Glomerular endothelial cell (primary cell): ENCODE results near the gene ZNF385D. TPM values are rescaled to one million over a fixed set of nuclear protein-coding genes. Genes with fewer than 3 reads are reported as not detected.
A peak's percentile ranks its signal among the peaks of the same experiment; 100 is the strongest.
"Not testable (repeated sequence)": the region's sequence is repeated elsewhere in the genome, so short reads cannot be mapped to it uniquely, and the experiment has no call there.

ENCODE experiments used
- DNase-seq: peaks from one replicate; pipeline ENCODE4 v3.0.0-alpha.2; 2011; ENCODE audit warnings: low read depth, low spot score; ENCODE audit errors: extremely low read depth
- total RNA-seq: library from RNA; depleted of rRNA; stranded (reverse); fragments of >200 nt; gene quantifications from 2 replicates; pipeline ENCODE4 v1.2.3, GENCODE V29; 2015

ZNF385D gene
- total RNA-seq, 1 donor from 2014 or later = 3.7 TPM

DNA sequence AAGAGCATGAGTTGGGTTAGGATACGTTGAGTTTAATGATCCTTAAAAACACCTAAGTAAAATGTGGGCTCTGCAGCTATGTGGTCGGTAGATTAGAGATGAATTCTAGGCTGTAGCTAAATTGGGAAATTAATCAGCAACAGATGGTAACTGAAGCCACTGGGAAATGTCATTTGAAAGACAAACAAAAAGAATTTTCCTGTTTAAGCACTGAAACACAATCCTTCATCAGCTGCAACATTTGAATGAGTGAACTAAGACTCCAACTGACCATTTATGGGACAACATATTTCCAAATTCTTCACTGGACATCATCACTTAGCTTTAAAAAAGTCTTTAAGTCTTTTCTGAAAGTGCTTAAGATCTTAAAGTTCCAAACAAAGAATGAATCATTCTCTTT is 226.9 kb downstream of the ZNF385D start:
- no peak for DNase-seq

DNA sequence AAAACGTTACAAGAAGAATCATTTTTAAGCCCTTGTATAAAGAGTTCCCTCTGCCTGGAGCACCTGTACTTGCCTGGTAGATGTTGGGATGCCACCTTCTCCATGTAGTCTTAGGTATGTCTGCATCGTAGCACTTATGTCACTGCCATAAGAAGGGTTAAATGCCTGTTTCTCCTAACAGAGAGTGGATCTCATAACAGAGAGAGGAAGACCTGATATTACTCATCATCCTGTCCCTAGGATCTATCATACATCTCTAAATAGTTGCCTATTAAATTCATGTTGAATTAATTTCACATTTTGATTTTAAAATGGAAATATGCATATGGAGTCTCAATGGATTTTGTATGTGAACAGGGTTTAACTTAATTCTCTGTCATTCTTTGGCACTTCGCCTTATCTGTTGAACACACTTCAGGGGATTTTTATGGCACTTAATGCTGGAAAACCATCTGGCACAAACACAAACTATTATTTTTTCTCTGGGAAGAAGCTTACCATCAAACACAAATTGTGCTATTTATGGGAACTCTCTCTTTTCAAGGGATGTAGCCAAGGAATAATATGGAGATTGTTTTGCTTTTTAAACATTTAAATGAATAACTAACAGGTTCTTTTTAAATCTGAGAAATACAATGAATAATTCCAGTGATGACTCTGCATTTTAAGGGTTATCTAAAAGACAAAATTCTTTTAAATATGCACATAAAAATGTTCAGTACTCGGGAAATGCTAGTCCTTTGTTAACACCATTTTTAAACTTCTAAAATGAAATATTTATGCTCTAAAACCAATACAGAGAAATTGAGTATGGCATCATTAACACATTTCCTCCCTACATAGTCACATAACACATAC is 230.7 kb downstream of the ZNF385D start:
- no peak for DNase-seq

DNA sequence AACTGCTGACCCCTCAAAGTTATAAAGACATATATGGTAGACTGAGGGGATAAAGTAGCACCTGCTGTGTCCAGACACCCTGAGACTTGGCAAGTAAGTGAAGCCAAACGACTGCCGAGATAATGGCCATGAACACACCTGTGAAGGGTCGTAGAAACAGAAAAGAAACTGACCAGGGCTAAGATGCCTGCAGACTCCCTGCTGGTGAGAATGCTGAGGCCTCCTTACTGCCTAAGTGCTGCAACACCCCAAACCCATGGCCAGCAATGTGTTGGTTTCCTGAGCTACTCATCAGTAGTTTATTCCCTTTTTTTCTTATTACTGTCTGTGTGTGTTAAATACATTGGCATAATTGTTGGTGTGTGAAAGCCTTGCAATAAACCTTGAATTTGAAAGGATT is 233.8 kb downstream of the ZNF385D start:
- DNase-seq = no peak

DNA sequence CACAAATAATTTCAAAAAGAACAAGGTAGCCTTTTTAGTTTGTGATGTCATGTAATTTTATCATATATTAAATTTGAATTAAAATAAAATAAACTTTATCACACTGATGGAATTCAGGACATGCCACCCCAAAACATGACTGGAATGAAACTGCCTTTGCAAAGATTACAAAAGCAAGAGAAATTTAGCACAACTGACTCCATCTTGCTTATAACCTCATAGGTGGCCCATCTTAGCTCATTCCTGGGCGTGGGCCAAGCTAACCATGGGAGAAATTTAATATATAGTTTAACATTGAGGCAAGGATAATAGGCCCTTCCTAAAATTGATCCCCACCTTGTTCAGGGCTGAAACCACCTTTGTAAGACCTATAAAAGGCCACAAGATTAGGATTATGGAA is 235.6 kb downstream of the ZNF385D start:
- no peak for DNase-seq

DNA sequence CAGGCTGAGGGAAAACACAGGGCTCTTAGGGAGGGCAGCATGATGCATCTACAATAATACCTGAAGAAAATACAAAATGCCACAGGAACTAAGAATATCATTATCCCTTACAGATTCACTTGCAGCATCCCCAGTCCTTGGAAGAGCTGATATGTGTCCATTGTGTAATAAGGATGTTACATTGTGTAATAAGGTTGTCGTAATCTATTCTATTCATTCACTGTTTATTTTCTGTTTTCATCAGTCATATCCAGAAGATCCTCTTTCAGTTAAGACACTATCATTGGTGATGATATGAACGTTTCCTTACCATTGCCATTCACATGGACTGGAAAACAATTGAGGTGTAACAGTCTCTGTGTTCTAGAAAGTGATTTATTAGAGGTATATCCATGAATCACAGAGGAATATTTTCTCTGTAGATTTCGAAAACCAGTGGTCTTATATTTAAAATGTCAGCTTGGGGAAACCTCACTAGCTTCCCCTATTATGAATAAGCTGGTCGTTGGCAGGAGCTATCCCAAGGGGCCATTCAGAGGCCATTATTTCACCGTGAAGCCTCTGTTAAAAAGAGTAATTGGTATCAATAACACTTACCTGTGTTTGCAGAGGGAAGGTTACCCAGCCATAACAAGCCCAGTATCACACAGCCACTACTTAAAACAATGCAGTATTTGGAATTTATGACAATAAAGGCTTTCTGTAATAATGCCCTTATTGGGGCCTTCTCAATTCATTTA is 241.1 kb downstream of the ZNF385D start:
- no peak for DNase-seq

DNA sequence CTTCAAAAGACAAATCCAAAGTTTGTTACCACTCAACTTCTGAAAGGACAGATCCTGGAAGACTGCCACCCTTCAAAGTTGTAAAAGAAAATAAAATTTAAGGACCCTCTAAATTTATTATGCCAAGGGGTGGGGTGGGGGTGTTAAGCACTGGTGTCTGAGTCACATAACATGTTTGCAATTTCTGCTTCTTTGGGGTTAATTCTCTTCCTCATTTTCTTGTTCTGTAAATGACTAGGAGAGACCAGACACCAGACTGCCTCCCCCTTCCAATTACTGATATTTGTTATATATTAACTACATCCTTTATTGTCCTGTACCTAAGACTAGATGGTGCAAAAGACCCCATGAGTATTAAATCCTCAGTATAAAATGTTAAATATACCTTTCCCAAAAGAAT is 242.8 kb downstream of the ZNF385D start:
- DNase-seq = no peak

DNA sequence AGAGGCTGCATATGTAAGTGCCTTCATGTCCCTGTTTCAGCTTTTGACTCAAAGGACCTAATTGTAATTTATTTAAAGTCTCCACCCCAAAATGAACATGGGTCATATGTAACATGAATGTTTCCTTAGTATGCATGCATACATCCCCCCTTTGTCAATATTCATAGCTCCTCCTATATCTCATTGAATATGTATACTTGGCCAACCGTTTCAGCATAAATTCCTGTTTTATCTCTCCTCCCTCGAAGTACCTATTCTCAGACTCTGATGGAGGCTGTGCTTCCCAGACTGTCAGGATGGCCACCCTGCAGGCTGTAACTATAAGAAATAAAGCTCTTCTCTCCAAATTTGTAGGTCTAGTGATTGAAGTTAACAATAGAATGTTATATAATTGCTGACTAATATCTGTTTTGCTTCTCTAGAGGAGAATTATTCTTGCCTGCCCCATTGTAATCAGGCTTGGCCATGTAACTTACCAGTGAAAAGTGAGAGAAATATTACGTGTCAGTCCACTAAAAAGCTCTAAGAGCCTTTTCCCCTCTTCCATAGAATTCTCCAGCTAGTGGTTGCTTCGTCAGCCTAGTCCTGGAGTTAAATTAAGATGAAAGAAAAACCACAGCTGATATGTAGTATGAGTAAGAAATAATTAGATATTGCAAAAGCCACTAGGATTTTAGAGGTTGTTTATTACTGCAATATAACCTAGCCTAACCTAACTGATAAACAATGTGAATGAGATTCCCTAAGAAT is 245.1 kb downstream of the ZNF385D start:
- no peak for DNase-seq

DNA sequence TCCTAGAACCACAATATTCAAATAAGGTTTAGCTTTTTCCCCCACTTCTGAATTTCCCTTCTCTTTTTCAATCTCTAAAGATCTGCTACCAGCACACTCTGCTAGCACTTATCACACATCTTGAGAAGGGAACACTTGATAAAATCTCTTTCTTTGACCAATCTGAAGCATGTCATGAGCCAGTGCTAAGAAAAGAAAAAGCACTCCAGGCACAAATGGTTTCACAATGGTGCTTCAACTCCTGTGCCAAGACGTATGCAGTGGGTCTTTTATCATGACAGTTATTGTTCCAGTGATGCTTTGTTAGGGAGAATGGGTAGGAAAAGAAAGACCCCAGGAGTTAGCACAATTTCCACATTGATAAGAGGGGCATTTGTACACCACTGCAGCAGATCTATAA is 248.4 kb downstream of the ZNF385D start:
- DNase-seq = no peak

DNA sequence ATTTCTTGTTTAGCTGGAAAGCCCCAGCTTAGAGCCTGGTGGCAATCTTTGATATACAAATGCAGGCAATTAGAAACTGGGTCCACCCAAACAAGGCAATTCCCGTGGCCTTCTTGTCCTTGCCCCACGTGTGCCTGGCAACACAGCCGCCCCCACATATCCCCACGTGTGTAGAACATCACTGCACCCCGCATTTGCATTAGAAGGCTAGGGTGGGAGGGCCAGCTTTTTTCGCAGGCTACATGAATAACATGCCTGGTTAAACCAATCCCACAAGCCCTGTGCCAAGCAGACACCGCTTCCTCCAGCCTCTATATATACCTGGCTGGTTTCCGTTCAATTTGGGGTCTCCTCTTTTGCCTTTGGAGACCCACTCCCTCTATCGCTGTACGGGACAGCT is 250.2 kb downstream of the ZNF385D start:
- no peak for DNase-seq

DNA sequence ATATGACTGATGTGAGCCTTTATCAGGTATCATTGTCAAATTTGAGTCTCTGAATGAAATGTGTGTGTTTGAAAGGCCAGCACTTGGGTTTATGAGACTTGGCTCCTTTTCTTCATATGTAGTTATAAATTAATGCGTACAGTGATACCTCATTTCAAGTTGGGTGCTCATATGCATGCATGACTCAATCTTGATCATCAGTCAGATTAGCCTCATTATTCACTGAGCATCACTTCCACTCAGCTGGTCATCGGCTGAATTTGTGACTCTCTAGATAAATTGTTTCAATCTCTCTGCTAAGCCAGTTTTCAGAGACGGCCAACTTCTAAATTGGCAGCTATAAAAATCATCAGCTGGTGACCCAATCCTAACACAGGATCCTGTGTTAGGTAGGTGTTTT is 260.3 kb downstream of the ZNF385D start:
- not testable (repeated sequence) for DNase-seq

DNA sequence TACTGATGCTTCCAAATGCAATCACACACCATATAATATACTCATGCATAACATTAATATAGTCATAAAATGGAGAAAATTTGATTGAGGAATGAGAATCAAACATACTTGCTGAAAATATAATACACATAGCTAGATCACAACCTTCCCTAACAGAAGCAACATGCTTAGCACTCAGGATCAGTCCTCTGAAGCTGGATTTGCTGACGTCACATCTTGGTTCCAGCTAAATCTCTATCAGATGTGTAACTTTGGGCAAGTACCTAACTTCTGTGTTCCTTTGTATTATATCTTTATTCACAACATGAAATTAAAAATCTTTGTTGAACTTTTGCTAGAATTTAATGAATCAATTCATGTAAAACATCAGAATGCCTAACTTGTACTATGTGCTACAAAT is 263.5 kb downstream of the ZNF385D start:
- DNase-seq = no peak

DNA sequence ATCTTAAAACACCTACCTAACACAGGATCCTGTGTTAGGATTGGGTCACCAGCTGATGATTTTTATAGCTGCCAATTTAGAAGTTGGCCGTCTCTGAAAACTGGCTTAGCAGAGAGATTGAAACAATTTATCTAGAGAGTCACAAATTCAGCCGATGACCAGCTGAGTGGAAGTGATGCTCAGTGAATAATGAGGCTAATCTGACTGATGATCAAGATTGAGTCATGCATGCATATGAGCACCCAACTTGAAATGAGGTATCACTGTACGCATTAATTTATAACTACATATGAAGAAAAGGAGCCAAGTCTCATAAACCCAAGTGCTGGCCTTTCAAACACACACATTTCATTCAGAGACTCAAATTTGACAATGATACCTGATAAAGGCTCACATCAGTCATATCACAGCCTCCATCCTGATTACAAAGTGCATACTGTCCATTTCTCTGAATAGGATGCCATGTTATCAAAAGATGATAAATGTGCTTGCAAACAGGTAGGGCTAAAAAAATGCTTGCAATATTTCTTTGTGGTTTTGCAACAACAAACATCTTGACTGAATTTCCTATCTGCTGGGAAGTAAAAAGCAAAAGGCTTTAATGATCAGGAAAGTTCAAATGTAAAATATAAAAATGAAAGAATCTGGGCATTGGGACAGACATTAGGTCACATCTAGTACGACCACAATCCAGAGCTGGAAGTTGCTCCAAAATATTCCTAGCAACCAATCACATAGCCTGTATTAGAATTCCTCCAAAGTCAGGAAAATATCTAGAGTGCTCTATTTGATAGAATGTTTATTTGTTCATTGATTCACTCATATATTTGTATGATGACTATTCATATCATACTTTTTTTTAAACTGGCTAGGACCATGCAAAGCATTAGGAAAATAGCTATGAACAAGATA is 264.7 kb downstream of the ZNF385D start:
- not testable (repeated sequence) for DNase-seq

DNA sequence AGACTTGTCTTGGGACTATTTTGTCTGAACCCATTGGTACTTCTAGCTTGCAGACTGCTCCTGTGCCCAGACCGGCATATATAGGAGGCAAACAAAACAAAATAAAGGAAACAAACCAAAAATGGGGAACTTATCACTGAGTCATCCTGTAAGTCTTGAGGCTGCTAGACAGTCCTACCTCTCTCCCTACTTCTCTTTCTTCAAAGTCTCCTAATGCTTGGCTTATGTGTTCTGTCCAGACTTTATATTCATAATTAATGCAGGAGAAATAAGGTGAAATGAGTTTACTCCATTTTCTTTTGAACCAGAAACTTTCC is 266.2 kb downstream of the ZNF385D start:
- no peak for DNase-seq

DNA sequence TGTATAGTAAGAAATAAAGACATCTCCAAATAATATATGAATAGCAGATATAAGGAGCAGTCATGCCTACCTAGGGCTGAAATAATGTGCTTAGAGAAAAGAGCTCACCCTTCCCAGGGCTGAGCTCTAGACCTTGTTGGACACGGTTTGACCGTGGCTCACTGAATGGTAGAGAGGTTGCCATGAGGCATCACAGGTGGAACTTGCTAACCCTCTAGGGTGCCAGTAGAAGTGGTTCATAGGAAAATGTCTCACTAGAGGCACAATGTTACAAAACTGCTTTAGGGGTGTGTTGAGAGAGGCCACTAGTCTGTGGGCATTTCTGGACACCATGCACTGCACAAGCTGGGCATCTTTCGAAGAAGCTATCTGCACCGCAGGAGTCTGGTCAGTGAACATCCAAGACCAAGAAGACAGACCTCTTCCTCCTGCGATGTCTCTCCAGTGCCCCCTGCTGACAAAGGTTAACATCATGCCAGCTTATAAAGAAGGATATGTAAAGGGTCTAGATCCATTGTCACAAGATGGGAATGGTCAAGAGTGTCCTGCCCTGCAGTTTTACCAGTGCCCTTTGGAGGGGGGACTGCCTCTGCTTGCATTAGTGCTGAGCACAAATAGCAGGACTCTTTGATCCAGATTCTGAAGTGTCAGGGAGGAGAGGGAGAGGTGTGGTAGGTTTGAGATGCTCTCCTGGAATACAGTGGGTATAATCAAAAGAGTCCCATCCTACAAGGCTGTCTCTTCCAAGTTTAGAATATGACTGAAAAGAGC is 266.8 kb downstream of the ZNF385D start:
- peak; percentile 7 for DNase-seq

DNA sequence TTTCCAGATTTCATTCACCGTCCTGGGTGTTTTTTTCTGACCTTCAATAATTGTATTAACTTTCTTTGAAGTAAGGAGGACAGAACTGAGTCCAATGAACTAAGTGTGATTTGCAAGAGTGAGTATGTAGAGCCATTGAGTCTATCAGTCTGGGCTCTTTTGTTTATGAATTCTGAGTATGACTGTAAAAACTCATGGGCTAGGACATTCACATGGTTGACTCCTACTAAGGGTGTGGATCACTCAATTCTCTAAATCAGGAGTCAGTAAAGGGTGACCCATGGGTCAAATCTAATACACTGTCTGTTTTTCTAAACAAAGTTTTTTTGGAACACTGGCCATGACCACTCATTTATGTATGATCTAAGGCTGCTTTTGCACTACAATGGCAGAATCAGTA is 269.0 kb downstream of the ZNF385D start:
- DNase-seq = no peak

DNA sequence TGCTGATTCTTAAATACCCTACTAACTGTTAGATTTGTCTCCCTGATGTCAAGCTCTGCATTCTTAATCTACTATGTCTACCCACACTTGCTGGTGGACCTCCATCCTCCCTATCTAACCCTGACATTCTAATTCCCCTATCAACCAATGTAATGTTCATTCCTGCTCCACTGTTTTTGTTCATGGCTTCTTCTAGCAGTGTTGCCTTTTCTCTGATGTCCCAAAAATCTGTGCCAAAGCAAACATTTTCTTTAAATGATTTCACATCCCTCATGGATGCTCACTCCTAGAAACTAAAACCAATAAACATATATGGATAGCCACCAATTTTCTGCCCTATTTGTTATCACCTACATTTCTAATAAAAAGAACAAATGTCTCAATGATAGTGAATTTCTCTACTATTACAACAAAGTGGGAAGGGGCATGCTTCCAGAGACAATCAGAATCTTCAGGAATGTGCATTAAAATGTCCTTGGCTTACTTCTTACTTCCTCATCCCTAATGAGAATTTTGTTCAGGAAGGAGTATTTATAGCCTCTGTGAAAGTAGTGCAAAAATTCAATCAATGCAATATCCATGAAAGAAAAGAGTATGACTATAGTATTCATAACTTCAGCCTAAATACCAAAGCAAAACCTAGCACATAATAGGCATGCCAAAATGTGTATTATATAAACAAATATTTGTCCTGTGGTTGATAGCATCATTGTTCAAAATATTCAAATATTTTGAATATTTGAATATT is 273.3 kb downstream of the ZNF385D start:
- no peak for DNase-seq

DNA sequence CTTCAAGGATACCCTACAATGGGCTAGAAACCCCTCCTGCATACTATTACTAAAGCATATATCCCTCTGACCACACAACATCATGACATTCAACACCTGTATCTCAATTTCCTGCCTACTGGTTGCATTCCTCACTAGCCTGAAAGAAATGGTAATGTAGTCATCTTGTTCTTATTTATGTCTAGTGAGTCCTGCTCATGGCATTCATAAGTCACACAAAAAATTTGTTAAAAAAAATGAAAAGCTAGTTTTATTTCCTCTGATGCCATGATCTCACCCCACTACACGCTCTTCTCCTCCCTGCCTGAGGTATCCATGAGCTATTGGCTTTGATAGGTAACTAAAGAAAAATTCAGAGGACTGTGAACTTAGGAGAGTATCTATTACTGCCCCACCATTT is 284.5 kb downstream of the ZNF385D start:
- no peak for DNase-seq

DNA sequence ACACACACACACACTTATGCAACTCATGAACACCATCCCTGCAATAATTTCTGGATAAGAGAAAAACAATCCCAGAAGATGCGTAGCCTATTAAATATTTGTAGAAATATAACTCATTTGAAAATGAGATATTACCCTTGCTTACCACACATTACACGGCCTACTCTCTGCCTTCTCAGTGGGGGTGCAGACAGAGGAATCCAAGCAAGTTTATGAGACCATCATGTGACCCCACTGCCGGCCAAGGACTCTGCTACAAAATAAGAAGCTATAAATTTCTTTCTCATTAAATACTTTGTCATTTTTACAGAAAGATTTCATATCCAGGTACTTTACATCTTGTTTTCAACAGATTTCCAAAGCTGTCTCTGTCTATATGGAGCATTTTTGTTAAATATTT is 286.3 kb downstream of the ZNF385D start:
- no peak for DNase-seq

DNA sequence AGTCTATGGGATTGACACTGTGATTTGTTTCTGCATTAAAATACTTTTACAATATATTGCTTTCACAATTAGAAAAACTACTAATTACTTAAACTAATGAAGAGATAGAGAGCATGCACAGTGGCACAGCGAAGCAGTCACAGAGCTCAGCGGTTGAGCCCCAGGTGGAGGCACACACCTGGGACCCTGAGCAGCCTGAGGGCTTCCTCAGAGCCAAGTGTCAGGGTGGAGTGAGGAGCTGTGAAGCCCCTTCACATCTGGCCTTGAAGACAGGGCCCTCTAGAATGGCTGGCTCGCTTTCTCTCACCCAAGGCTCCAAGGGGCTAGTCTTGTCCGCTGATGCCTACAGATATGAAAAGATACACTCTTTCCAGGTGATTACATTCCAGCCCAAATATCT is 287.7 kb downstream of the ZNF385D start:
- no peak for DNase-seq
